MCF 10A (cell line): ENCODE measurements around the gene CERS6. TPM values are rescaled to one million over a fixed set of nuclear protein-coding genes. Genes with fewer than 3 reads are reported as not detected.
"Not testable (repeated sequence)": the region's sequence is repeated elsewhere in the genome, so short reads cannot be mapped to it uniquely, and the experiment has no call there.

ENCODE experiments used
- BruUV-seq: library from RNA; stranded (reverse); fragments of 400-500 nt; replicated peaks from 2 replicates; lab custom pipeline; 2021; lab: Mats Ljungman, UMichigan
- CTCF ChIA-PET: fragments of 300-600 bp; sonication (Branson Sonifier 250); formaldehyde crosslinking; extraction: SDS; loops from one replicate; lab custom pipeline; 2021; ENCODE audit warnings: antibody characterized with exemption, inconsistent platforms; lab: Yijun Ruan, JAX
- POLR2A ChIA-PET: fragments of 300-600, 350-650 bp; sonication (Branson Sonifier 250); formaldehyde crosslinking; extraction: SDS; loops from one replicate; lab custom pipeline; 2020; ENCODE audit warnings: antibody characterized with exemption, inconsistent platforms; lab: Yijun Ruan, JAX
- DNase-seq: peaks from one replicate; pipeline ENCODE4 v3.0.0-alpha.2; 2018; ENCODE audit not compliant: unreplicated experiment
- H3K27ac Mint-ChIP-seq: one replicate; pipeline ENCODE4 v1.8.0; 2022; ENCODE audit warnings: mild to moderate bottlenecking, low read depth, mixed read lengths; ENCODE audit not compliant: unreplicated experiment
- H3K27me3 Mint-ChIP-seq: one replicate; pipeline ENCODE4 v1.8.0; 2022; ENCODE audit warnings: mixed read lengths; ENCODE audit not compliant: insufficient read depth, unreplicated experiment
- H3K36me3 Mint-ChIP-seq: one replicate; pipeline ENCODE4 v1.8.0; 2022; ENCODE audit warnings: mild to moderate bottlenecking, moderate library complexity, mixed read lengths; ENCODE audit not compliant: insufficient read depth, unreplicated experiment
- H3K4me1 Mint-ChIP-seq: one replicate; pipeline ENCODE4 v1.8.0; 2022; ENCODE audit warnings: mixed read lengths; ENCODE audit not compliant: insufficient read depth, unreplicated experiment
- H3K4me3 Mint-ChIP-seq: one replicate; pipeline ENCODE4 v1.8.0; 2022; ENCODE audit warnings: mild to moderate bottlenecking, moderate library complexity, mixed read lengths; ENCODE audit not compliant: unreplicated experiment
- H3K9me3 Mint-ChIP-seq: one replicate; pipeline ENCODE4 v1.8.0; 2022; ENCODE audit warnings: mixed read lengths; ENCODE audit not compliant: unreplicated experiment
- CTCF ChIP-seq: fragments of 200-600 bp; IDR thresholded peaks from one replicate; pipeline ENCODE4 v1.8.0; 2022; ENCODE audit warnings: antibody characterized with exemption, mild to moderate bottlenecking; ENCODE audit not compliant: unreplicated experiment
- intact Hi-C: fragments of 100-400 bp; cut with micrococcal nuclease; formaldehyde crosslinking; loops from 2 replicates; pipeline ENCODE4 v1.14.1; 2022
- total RNA-seq: library from RNA; stranded (reverse); gene quantifications from 2 replicates; pipeline ENCODE4 v1.2.3, GENCODE V29; 2022

Gene CERS6
- total RNA-seq, 1 experiment from 2014 or later, result 27.4 TPM

- Mint-ChIP-seq H3K27me3 (no peaks in the 10 kb centered on the region), H3K4me3 (no peak overlapping the region), H3K36me3 (peaks cover 17% of the 10 kb centered on the region), H3K9me3 (no peaks in the 10 kb centered on the region), H3K27ac (no peak overlapping the region), H3K4me1 (peaks cover 3% of the 10 kb centered on the region)
- POLR2A ChIA-PET, result no interaction called here
- intact Hi-C loops, result no loop called here
- no TSS peak for BruUV-seq
- no peak for TF ChIP-seq CTCF
- CTCF ChIA-PET, result interaction anchor here (0.6 to 0.7 kb wide), 2 partner anchors 10 to 19 kb away, joined by 3 to 5 read pairs; no protein-coding TSS in a partner anchor
- no peak for DNase-seq
Measured at GRCh38 chr2:168660870-168661862, 205.1 kb downstream of the CERS6 start.

GRCh38 chr2:168661863-168662256, 205.8 kb downstream of the CERS6 start:
- BruUV-seq, result no TSS peak
- CTCF ChIA-PET, result interaction anchor here (0.5 to 0.7 kb wide), 3 partner anchors 10 to 25 kb away, joined by 3 to 5 read pairs (median 4); no protein-coding TSS in a partner anchor
- Mint-ChIP-seq H3K4me1 (peaks cover 7% of the 10 kb centered on the region), H3K9me3 (no peaks in the 10 kb centered on the region), H3K36me3 (peaks cover 12% of the 10 kb centered on the region), H3K27ac (no peak overlapping the region), H3K27me3 (no peaks in the 10 kb centered on the region), H3K4me3 (no peak overlapping the region)
- no peak for DNase-seq
- intact Hi-C loops, result no loop called here
- no peak for TF ChIP-seq CTCF
- POLR2A ChIA-PET, result no interaction called here

GRCh38 chr2:168662651-168663208, 206.7 kb downstream of the CERS6 start:
- intact Hi-C loops, result no loop called here
- POLR2A ChIA-PET, result interaction anchor here (0.6 to 0.7 kb wide), 2 partner anchors 18 to 19 kb away, joined by 3 read pairs; no protein-coding TSS in a partner anchor
- H3K4me1 Mint-ChIP-seq, result peaks cover 7% of the 10 kb centered on the region
- H3K27me3 Mint-ChIP-seq, result no peaks in the 10 kb centered on the region
- peaks cover 6% of the 10 kb centered on the region for H3K36me3 Mint-ChIP-seq
- TF ChIP-seq CTCF, result no peak
- CTCF ChIA-PET, result interaction anchor here (0.5 to 1.2 kb wide), 4 partner anchors 16 to 528 kb away, joined by 3 to 4 read pairs (median 4); no protein-coding TSS in a partner anchor
- no peaks in the 10 kb centered on the region for H3K9me3 Mint-ChIP-seq
- no peak overlapping the region for H3K27ac Mint-ChIP-seq
- no peak for DNase-seq
- BruUV-seq, result no TSS peak
- no peak overlapping the region for H3K4me3 Mint-ChIP-seq

GRCh38 chr2:168663993-168664392, 207.9 kb downstream of the CERS6 start:
- TF ChIP-seq CTCF, result no peak
- intact Hi-C loops, result no loop called here
- Mint-ChIP-seq H3K36me3 (peaks cover 6% of the 10 kb centered on the region), H3K4me3 (no peak overlapping the region), H3K27me3 (no peaks in the 10 kb centered on the region), H3K4me1 (peaks cover 12% of the 10 kb centered on the region), H3K27ac (no peak overlapping the region), H3K9me3 (no peaks in the 10 kb centered on the region)
- CTCF ChIA-PET, result interaction anchor here (0.9 kb wide), 1 partner anchor 11 kb away, joined by 3 read pairs; no protein-coding TSS in a partner anchor
- POLR2A ChIA-PET, result no interaction called here
- BruUV-seq, result no TSS peak
- no peak for DNase-seq

GRCh38 chr2:168664715-168665114, 208.6 kb downstream of the CERS6 start:
- CTCF ChIA-PET, result interaction anchor here (0.9 to 1.1 kb wide), 2 partner anchors 10 to 240 kb away, joined by 3 to 4 read pairs; no protein-coding TSS in a partner anchor
- H3K4me1 Mint-ChIP-seq, result peaks cover 12% of the 10 kb centered on the region
- H3K27ac Mint-ChIP-seq, H3K9me3 Mint-ChIP-seq, DNase-seq, intact Hi-C loops, H3K4me3 Mint-ChIP-seq, POLR2A ChIA-PET, H3K27me3 Mint-ChIP-seq, BruUV-seq, H3K36me3 Mint-ChIP-seq: not testable (repeated sequence)
